HG03139 (cell line): ENCODE data around the gene GOLGA8M.
"Not testable (repeated sequence)": the region's sequence is repeated elsewhere in the genome, so short reads cannot be mapped to it uniquely, and the experiment has no call there.

Source experiments
- ATAC-seq: cut with Tn5 transposase; IDR thresholded peaks from one replicate; pipeline ENCODE4 v1.9.1; 2021; ENCODE audit not compliant: unreplicated experiment

GOLGA8M gene

DNA sequence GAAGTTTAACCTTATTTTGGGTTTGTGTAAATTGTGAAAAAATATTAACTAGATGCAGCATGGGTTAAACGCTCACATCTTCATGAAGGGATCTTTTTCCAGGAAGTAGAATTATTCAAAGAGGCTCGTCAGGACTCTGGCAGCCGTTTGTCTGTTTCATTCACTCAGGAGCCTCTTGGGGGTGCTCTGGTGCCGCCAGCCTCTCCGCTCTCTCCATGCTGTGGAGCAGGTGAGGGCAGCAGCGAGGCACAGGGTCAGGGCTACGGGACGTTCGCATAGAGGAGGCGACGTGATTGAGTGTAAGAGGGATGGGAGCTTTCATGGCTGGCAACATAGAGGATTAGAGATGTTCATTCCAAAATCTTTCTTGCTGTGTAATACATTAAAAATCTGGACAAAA lies 48.5 kb downstream of the GOLGA8M start:
- ATAC-seq = not testable (repeated sequence)

- not testable (repeated sequence) for ATAC-seq
These were observed 51.5 kb downstream of the GOLGA8M start for GRCh38 chr15:28660750-28661149.

- ATAC-seq = not testable (repeated sequence)
These were observed 56.2 kb downstream of the GOLGA8M start for GRCh38 chr15:28656018-28656360.

GRCh38 chr15:28655329-28656017 lies 56.7 kb downstream of the GOLGA8M start:
- ATAC-seq = not testable (repeated sequence)

- not testable (repeated sequence) for ATAC-seq
These were observed 58.0 kb downstream of the GOLGA8M start for GRCh38 chr15:28654194-28654593.

DNA sequence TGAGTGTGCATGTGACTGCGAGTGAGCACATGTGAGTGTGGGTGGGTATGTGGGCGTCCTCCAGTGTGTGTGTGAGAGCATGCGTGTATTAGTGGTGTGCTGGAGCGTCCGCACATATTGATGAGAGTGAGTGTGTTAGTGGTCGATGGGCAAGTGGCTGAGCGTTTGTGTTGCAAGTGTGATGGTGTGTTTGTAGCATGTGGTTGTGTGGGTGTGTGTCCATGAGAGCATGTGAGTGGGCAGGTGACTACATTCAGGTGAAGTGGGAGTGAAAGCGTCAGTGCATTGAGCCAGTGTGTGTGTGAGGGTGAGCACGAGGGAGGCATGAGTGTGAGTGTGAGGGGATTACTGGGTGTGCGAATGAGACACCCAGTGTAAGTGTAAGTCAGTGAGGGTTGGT lies 59.7 kb downstream of the GOLGA8M start:
- not testable (repeated sequence) for ATAC-seq
